GM19372 (cell line): Measurements from ENCODE around the gene CCNJ.

Source experiments
- ATAC-seq: cut with Tn5 transposase; IDR thresholded peaks from one replicate; pipeline ENCODE4 v1.9.1; 2021; ENCODE audit warnings: mild to moderate bottlenecking, low read depth, moderate library complexity; ENCODE audit not compliant: unreplicated experiment

Gene CCNJ

GRCh38 chr10:96053985-96054384 lies 10.6 kb downstream of the CCNJ start:
- ATAC-seq: no peak

- no peak for ATAC-seq
Observed at GRCh38 chr10:96056787-96057186, 13.4 kb downstream of the CCNJ start.

GRCh38 chr10:96061232-96061631 lies 17.8 kb downstream of the CCNJ start:
- ATAC-seq: no peak

GRCh38 chr10:96072674-96073073 lies 29.3 kb downstream of the CCNJ start:
- no peak for ATAC-seq

GRCh38 chr10:96073722-96074121 lies 30.3 kb downstream of the CCNJ start:
- no peak for ATAC-seq

- ATAC-seq: no peak
Observed at GRCh38 chr10:96074776-96075175, 31.4 kb downstream of the CCNJ start.

- no peak for ATAC-seq
Observed at GRCh38 chr10:96075977-96076376, 32.6 kb downstream of the CCNJ start.

GRCh38 chr10:96077156-96077555 lies 33.8 kb downstream of the CCNJ start:
- ATAC-seq: no peak

GRCh38 chr10:96082153-96082552 lies 38.8 kb downstream of the CCNJ start:
- ATAC-seq: no peak

GRCh38 chr10:96082748-96083147 lies 39.4 kb downstream of the CCNJ start:
- ATAC-seq: no peak

- ATAC-seq: no peak
Observed at GRCh38 chr10:96089116-96089515, 45.7 kb downstream of the CCNJ start.

GRCh38 chr10:96089670-96090462 lies 46.5 kb downstream of the CCNJ start:
- ATAC-seq: peak; percentile 85

- ATAC-seq: no peak
Observed at GRCh38 chr10:96090463-96090800, 47.0 kb downstream of the CCNJ start.

- ATAC-seq: no peak
Observed at GRCh38 chr10:96092999-96093767, 49.8 kb downstream of the CCNJ start.

- no peak for ATAC-seq
Observed at GRCh38 chr10:96093948-96094347, 50.6 kb downstream of the CCNJ start.

- ATAC-seq: no peak
Observed at GRCh38 chr10:96096958-96097357, 53.6 kb downstream of the CCNJ start.

GRCh38 chr10:96097865-96098264 lies 54.5 kb downstream of the CCNJ start:
- no peak for ATAC-seq

GRCh38 chr10:96107623-96108038 lies 64.2 kb downstream of the CCNJ start:
- ATAC-seq: no peak
